Right lobe of liver (tissue), 4 donors: ENCODE data around the gene AHDC1.

Experiments
- POLR2A ChIP-seq: fragments of 450-650 bp; IDR thresholded peaks from one replicate; pipeline ENCODE4 v1.6.1; 2017; ENCODE audit warnings: antibody characterized with exemption, mild to moderate bottlenecking
- TF ChIP-seq, protein P1 (sequence below), 4 donors: fragments of 200-600 bp in 3 of 4; fragments of 450-650 bp in 1 of 4; IDR thresholded peaks; one replicate each; pipeline versions ENCODE4 v1.5.1 to v1.8.0; 2016 to 2022; ENCODE audit warnings: antibody characterized with exemption in 4 of 4, mild to moderate bottlenecking in 2 of 4
- donor health status: DM: no; HTN: no; CAD: no.
- donor health status: DM: no; HTN: no; CAD: no.
- donor health status: DM: no; HTN: yes; CAD: no.

DNA sequence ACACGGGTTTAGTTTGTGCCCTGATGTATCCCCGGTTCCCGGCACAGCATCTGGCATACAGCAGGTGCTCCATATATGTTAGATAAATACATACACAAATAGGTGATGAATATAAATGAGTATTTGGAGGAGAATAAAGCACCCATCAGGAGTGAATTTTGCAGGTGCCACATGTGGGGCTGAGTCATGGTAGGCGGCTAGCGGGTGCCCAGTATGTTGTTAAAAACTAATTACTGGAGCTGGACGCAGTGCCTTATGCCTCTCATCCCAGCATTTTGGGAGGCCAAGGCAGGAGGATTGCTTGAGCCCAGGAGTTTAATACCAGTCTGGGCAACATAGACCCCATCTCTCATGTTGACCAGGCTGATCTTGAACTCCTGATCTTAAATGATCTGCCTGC lies 97.2 kb downstream of the AHDC1 start:
- TF ChIP-seq, protein P1, sequence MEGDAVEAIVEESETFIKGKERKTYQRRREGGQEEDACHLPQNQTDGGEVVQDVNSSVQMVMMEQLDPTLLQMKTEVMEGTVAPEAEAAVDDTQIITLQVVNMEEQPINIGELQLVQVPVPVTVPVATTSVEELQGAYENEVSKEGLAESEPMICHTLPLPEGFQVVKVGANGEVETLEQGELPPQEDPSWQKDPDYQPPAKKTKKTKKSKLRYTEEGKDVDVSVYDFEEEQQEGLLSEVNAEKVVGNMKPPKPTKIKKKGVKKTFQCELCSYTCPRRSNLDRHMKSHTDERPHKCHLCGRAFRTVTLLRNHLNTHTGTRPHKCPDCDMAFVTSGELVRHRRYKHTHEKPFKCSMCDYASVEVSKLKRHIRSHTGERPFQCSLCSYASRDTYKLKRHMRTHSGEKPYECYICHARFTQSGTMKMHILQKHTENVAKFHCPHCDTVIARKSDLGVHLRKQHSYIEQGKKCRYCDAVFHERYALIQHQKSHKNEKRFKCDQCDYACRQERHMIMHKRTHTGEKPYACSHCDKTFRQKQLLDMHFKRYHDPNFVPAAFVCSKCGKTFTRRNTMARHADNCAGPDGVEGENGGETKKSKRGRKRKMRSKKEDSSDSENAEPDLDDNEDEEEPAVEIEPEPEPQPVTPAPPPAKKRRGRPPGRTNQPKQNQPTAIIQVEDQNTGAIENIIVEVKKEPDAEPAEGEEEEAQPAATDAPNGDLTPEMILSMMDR (IDR thresholded peaks at IDR 0.05) = no peak
- TF ChIP-seq POLR2A = no peak
